Measurements from ENCODE around the gene EXOSC7.
"Not testable (repeated sequence)": the region's sequence is repeated elsewhere in the genome, so short reads cannot be mapped to it uniquely, and the experiment has no call there.

EXOSC7 gene

GRCh38 chr3:44976002-44976815, at the start of gene EXOSC7, which contains the start of gene ZDHHC3:
Gene EXOSC7, plus strand, starts transcription at chr3:44976244. Its CDS starts 34 bp downstream, at chr3:44976278.
Gene ZDHHC3, minus strand, starts transcription at chr3:44976174. Its CDS starts 16,738 bp downstream, at chr3:44959436.
- DNase-seq, result peak; percentile 92

GRCh38 chr3:44926921-44927320, 49.1 kb upstream of the EXOSC7 start:
- DNase-seq, result no peak

- DNase-seq, result no peak
These were observed 48.7 kb upstream of the EXOSC7 start for GRCh38 chr3:44927371-44927770.

GRCh38 chr3:44929782-44930181, 46.3 kb upstream of the EXOSC7 start:
- no peak for DNase-seq

DNA sequence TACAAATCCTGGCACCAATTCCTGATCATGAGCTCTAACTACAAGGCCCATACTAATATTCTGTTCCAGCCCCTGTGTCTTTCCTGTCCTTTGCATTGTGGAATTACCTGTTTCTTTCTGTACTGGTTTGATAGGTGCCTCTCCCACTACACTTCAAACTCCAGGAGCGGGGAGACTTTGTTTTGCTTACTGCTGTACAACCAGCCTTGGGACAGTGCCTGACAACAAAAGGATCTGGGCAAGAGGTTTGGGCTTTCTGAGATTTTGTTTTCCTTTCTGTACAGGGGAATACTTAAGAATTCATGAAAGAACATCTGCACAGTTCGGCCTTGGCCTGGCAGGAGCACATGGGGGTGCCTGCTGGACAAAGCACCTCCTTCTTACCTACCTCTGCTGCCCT, 45.1 kb upstream of the EXOSC7 start:
- DNase-seq, result no peak

DNA sequence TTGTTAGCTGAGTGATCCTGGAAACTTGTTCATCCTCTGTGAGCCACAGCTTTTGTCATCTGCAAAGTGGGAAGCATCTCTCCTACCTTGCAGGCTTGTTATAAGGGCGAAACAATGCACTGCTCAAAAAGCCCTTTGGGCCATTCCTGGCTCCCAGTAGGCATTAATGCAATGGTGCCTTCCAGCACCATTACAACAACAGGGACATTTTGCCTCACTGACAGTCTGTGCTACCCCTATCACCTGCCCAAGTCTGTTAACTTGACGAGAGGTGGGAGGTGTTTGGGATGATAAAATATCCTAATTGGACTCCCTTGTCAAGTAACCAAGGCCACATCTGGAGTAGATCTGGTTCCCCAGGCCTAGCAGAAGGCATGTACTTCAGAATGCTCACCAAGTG, 44.3 kb upstream of the EXOSC7 start:
- no peak for DNase-seq

DNA sequence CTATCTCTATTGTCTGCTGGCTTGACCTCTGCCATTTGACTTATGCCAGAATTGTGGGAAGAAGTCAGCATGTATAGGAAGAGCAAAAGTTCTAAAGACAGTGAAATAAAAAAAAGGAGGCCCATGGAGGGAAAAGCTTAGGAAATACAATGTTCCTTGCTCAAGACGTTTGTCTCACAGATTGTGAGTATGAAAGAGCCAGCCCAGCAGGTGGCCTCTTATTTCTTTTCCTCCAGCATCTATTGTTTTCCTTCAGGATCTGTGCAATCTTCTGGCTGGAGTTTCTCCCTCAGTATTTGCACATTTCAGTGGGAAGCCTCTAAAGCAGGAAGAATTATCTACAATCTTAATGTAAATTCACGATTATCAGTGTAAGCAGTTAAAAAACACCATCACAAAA, 43.8 kb upstream of the EXOSC7 start:
- no peak for DNase-seq

GRCh38 chr3:44932986-44933944, 42.8 kb upstream of the EXOSC7 start:
- no peak for DNase-seq

DNA sequence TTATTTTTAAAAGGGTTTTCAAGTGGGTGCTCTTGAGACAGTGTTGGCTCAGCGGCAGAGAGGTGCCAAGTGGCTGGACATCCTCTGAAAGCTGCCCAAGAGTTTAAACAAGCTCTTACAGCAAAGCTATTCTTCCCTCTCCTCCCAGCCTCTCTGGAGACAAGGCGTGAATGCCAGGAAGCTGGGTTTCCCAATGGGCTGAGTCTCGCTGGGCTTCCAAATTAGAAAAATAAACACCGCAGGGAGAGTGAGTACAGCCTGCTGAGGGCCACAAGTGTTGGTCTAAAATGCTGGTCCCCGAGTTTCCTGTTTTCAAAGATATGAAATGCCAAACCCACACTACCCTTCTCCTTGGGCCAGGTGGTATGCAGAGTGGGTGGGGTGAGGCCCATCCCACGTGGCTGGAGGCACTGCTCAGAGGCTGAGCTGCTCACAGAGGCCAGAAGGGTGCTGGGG, 36.4 kb upstream of the EXOSC7 start:
- DNase-seq, result no peak

- DNase-seq, result no peak
These were observed 33.7 kb upstream of the EXOSC7 start for GRCh38 chr3:44942202-44942921.

- no peak for DNase-seq
These were observed 27.8 kb upstream of the EXOSC7 start for GRCh38 chr3:44948239-44948638.

GRCh38 chr3:44949770-44950169, 26.3 kb upstream of the EXOSC7 start:
- not testable (repeated sequence) for DNase-seq

DNA sequence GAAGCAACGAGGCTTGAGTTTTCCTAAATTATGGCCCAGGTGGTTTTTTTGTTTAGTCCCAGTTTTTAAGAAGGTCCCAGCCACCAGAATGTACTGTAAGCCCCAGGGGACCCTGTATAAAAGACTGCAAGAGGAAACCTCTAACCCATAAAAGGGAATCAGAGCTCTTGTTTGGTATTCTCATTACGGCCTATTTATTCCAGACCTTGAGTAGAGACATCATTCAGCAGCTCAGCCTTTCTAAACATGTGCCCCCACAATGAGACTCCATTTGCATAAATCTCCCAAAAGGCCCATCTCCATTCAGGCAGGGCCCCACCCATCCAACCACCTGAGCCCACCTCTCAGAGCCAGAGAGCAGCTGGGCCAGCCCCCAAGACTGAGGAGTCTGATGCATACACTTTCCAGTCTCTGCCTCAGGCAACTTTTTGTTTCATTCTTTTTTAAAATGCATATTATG, 25.7 kb upstream of the EXOSC7 start:
- no peak for DNase-seq

DNA sequence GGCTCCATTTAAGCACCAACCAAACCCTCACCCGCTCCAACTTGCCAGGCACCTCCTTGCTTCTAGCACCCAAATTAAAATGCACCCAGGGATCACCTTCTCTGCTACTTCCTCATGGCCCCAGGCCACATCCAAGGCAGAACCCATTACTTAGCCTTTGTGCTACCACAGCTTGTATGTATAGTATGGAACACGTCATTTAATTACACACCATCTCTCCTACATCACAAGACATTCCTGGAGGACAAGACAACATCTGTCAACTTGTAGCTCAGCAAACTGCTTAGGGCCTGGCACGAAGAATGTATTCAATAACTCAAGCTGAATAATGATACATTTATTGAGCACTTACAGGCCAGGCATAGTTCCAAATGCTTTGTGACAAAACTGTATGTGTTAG, 23.4 kb upstream of the EXOSC7 start:
- no peak for DNase-seq

GRCh38 chr3:44954304-44954703, 21.7 kb upstream of the EXOSC7 start:
- DNase-seq, result no peak

GRCh38 chr3:44954962-44955361, 21.1 kb upstream of the EXOSC7 start:
- no peak for DNase-seq

GRCh38 chr3:44955917-44956316, 20.1 kb upstream of the EXOSC7 start:
- no peak for DNase-seq

GRCh38 chr3:44957986-44958385, 18.1 kb upstream of the EXOSC7 start:
- no peak for DNase-seq

GRCh38 chr3:44958386-44958785, 17.7 kb upstream of the EXOSC7 start:
- no peak for DNase-seq

- no peak for DNase-seq
These were observed 15.5 kb upstream of the EXOSC7 start for GRCh38 chr3:44960387-44961026.

- DNase-seq, result no peak
These were observed 14.2 kb upstream of the EXOSC7 start for GRCh38 chr3:44961888-44962287.

All from islet precursor cell (in vitro differentiated cells).